Keratinocyte (primary cell): ENCODE measurements around the gene PPP1R7. TPM values are rescaled to one million over a fixed set of nuclear protein-coding genes. Genes with fewer than 3 reads are reported as not detected.
A peak's percentile ranks its signal among the peaks of the same experiment; 100 is the strongest.

Experiments
- DNase-seq: peaks from one replicate; pipeline ENCODE4 v3.0.0-alpha.2; 2011; ENCODE audit warnings: low read depth, missing footprints, low spot score
- FAIRE-seq: peaks from 2 replicates; lab custom pipeline; 2011; peaks lifted over from hg19 to GRCh38; lab: Jason Lieb, UNC
- H2AFZ ChIP-seq: 2 replicates; pipeline ENCODE4 v1.6.0; 2012; ENCODE audit warnings: low read length, control low read depth, inconsistent platforms; ENCODE audit not compliant: control insufficient read depth
- H3K27ac ChIP-seq: 2 replicates; pipeline ENCODE4 v1.5.1; 2011; ENCODE audit warnings: low read length; ENCODE audit not compliant: control insufficient read depth, insufficient read depth
- H3K27me3 ChIP-seq: 3 replicates; pipeline ENCODE4 v1.6.0; 2011; ENCODE audit warnings: low read length; ENCODE audit not compliant: control insufficient read depth, insufficient read depth; ENCODE audit errors: extremely low read depth
- H3K36me3 ChIP-seq, 2 experiments: 2 replicates in 1 of 2; 3 replicates in 1 of 2; pipeline ENCODE4 v1.5.1; 2011; ENCODE audit warnings: low read length in 2 of 2, mild to moderate bottlenecking in 1 of 2; ENCODE audit not compliant: control insufficient read depth in 2 of 2, insufficient read depth in 2 of 2; ENCODE audit errors: extremely low read depth in 1 of 2
- H3K4me1 ChIP-seq: 3 replicates; pipeline ENCODE4 v1.5.1; 2011; ENCODE audit warnings: low read length; ENCODE audit not compliant: control insufficient read depth, insufficient read depth; ENCODE audit errors: extremely low read depth
- H3K4me2 ChIP-seq: 3 replicates; pipeline ENCODE4 v1.6.0; 2011; ENCODE audit warnings: low read depth, low read length; ENCODE audit not compliant: control insufficient read depth, insufficient read depth; ENCODE audit errors: extremely low read depth
- H3K4me3 ChIP-seq, 3 experiments: fragments of 200-600 bp in 1 of 3; sonication (generic) in 1 of 3; 2 replicates in 2 of 3; 3 replicates in 1 of 3; pipeline ENCODE4 v1.5.1; 2011 to 2016; ENCODE audit warnings: low read length in 3 of 3, mild to moderate bottlenecking in 3 of 3, control low read depth in 2 of 3, inconsistent platforms in 1 of 3, low read depth in 1 of 3, mixed read lengths in 1 of 3, mixed run types in 1 of 3, moderate library complexity in 1 of 3; ENCODE audit not compliant: control insufficient read depth in 2 of 3, insufficient read depth in 2 of 3; ENCODE audit errors: extremely low read depth in 1 of 3
- H3K79me2 ChIP-seq: 2 replicates; pipeline ENCODE4 v1.6.0; 2012; ENCODE audit warnings: low read length; ENCODE audit not compliant: control insufficient read depth, insufficient read depth
- H3K9ac ChIP-seq: 3 replicates; pipeline ENCODE4 v1.6.0; 2011; ENCODE audit warnings: low read length; ENCODE audit not compliant: control insufficient read depth, insufficient read depth; ENCODE audit errors: extremely low read depth
- H3K9me1 ChIP-seq: 3 replicates; pipeline ENCODE4 v1.6.0; 2011; ENCODE audit warnings: low read length; ENCODE audit not compliant: control insufficient read depth, insufficient read depth; ENCODE audit errors: extremely low read depth
- H3K9me3 ChIP-seq: 2 replicates; pipeline ENCODE4 v1.5.1; 2012; ENCODE audit warnings: low read depth, low read length; ENCODE audit not compliant: control insufficient read depth
- H4K20me1 ChIP-seq: 3 replicates; pipeline ENCODE4 v1.6.0; 2011; ENCODE audit warnings: low read length; ENCODE audit not compliant: control insufficient read depth, insufficient read depth; ENCODE audit errors: extremely low read depth
- EZH2 ChIP-seq: IDR thresholded peaks from one replicate; pipeline ENCODE4 v1.6.1; 2012; ENCODE audit warnings: inconsistent platforms, mild to moderate bottlenecking, low read length, moderate library complexity
- dilution Hi-C: fragments of 300-500 bp; cut with MboI; formaldehyde crosslinking; loops from one replicate; pipeline ENCODE4 v1.7.0; 2020; ENCODE audit warnings: low sequenced_read_pairs; ENCODE audit not compliant: extremely low pct_ligation_motif_present
- polyA plus RNA-seq, 5 experiments: library from polyadenylated mRNA; depleted of rRNA in 3 of 5; stranded (reverse) in 3 of 5; stranded (forward) in 1 of 5; unstranded in 1 of 5; fragments of >200 nt; gene quantifications; 1 replicate in 1 of 5; 2 replicates in 3 of 5; 3 replicates in 1 of 5; pipeline versions ENCODE4 v1.2.1 to v1.2.3, GENCODE V29; 2011 to 2012; ENCODE audit warnings: missing spikeins in 2 of 5, low read depth in 1 of 5, low replicate concordance in 1 of 5
- TF ChIP-seq, protein P1 (sequence below), 3 experiments: IDR thresholded peaks in 1 of 3; conservative IDR thresholded peaks in 1 of 3; optimal IDR thresholded peaks in 1 of 3; 2 replicates in 2 of 3; 3 replicates in 1 of 3; pipeline versions ENCODE3 to v1.5.1; 2011; ENCODE audit warnings: low read length in 3 of 3, mild to moderate bottlenecking in 3 of 3, moderate library complexity in 2 of 3, control low read depth in 1 of 3, inconsistent platforms in 1 of 3; ENCODE audit not compliant: insufficient read depth in 2 of 3; ENCODE audit errors: extremely low read depth in 1 of 3

Gene PPP1R7
- polyA plus RNA-seq, 1 donor (not counting 4 experiments of a cell fraction or from before 2014, with no cell fraction given): 84.9 TPM

DNA sequence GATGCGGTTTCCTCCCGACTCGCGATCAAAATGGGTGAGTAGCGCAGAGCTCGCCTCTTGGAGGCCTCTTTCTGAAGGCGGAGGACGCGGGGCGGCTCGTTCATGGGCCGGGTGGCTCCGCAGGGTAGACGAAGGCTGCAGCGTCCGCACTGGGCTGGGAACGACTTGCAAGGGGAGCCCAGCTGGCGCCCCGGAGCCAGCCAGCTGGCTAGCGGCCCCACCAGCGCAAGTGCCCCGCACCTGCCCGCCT lies 667 bp upstream of the PPP1R7 start:
- H3K27ac ChIP-seq: peak overlapping the region; percentile 36
- H4K20me1 ChIP-seq: no peaks in the 10 kb centered on the region
- dilution Hi-C loops: no loop called here
- FAIRE-seq (no peak), DNase-seq (no peak)
- TF ChIP-seq, protein P1, sequence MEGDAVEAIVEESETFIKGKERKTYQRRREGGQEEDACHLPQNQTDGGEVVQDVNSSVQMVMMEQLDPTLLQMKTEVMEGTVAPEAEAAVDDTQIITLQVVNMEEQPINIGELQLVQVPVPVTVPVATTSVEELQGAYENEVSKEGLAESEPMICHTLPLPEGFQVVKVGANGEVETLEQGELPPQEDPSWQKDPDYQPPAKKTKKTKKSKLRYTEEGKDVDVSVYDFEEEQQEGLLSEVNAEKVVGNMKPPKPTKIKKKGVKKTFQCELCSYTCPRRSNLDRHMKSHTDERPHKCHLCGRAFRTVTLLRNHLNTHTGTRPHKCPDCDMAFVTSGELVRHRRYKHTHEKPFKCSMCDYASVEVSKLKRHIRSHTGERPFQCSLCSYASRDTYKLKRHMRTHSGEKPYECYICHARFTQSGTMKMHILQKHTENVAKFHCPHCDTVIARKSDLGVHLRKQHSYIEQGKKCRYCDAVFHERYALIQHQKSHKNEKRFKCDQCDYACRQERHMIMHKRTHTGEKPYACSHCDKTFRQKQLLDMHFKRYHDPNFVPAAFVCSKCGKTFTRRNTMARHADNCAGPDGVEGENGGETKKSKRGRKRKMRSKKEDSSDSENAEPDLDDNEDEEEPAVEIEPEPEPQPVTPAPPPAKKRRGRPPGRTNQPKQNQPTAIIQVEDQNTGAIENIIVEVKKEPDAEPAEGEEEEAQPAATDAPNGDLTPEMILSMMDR (optimal IDR thresholded peaks at IDR 0.05 in 1 of 3, IDR thresholded peaks at IDR 0.05 in 1 of 3, conservative IDR thresholded peaks at IDR 0.05 in 1 of 3; ENCODE audit: extremely low read depth in 1 of 3, insufficient read depth in 2 of 3, low read length in 3 of 3): no peak
- no peak for TF ChIP-seq EZH2
- H3K4me1 ChIP-seq: peaks cover 16% of the 10 kb centered on the region
- peaks cover 19% of the 10 kb centered on the region for H3K79me2 ChIP-seq
- H3K9me1 ChIP-seq: no peaks in the 10 kb centered on the region
- H3K9me3 ChIP-seq: no peaks in the 10 kb centered on the region
- peak overlapping the region; percentile 84 for H3K9ac ChIP-seq
- H3K4me3 ChIP-seq: peak overlapping the region; percentile 78 to 88 (median 81)
- no peaks in the 10 kb centered on the region for H3K27me3 ChIP-seq
- peaks cover 0 to 5% of the 10 kb centered on the region in 2 experiments for H3K36me3 ChIP-seq
- peak overlapping the region; percentile 100 for H2AFZ ChIP-seq
- peak overlapping the region; percentile 85 for H3K4me2 ChIP-seq

DNA sequence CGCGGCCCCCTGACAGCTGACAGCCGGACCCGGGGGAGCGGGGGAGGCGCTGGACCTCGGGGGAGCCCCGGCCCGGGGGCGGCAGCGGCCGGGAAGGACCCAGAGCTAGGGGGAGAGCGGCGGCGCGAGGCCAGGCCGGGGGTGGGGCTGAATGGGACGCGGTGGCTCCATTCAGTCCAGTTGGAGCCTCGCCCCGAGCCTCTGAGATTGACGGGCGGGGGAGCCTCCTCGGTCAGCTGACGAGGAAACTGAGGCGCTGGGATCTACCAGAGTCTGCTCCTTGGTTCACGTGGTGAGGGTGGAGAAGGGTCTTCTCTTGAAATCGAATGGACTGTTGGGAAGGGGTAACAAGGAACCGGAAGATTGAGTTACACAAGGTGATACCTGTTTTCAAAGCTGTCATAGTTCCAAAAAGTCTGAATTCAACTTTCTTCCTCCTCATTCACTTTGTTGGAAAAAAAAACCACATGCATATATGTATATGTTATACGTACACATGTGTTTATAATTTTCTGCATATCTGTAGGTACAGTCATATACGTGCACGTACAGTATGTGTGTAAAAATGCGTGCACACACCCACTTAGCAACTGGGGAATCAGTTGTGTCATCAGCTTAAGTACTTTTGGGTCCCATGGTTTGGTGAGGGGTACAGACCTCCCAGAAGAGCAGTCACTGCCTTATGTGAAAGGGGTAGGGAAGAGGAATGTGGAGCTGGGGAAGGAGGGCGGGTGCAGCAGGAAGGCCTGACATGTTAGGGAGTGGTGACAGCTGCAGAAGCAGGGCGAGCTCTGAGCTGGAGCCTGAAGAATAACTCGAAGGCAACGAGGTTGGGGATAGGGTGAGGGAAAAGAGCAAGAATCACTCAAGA lies 628 bp downstream of the PPP1R7 start:
- Histone ChIP-seq H3K4me3 (peak overlapping the region; percentile 78 to 88 (median 81)), H2AFZ (peak overlapping the region; percentile 71), H3K27ac (peak overlapping the region; percentile 76), H3K36me3 (peaks cover 6% of the 10 kb centered on the region in 2 experiments), H3K4me1 (peaks cover 16% of the 10 kb centered on the region), H4K20me1 (no peaks in the 10 kb centered on the region), H3K9me1 (no peaks in the 10 kb centered on the region), H3K79me2 (peaks cover 19% of the 10 kb centered on the region), H3K27me3 (no peaks in the 10 kb centered on the region), H3K9me3 (no peaks in the 10 kb centered on the region), H3K9ac (peak overlapping the region; percentile 84), H3K4me2 (peak overlapping the region; percentile 84)
- TF ChIP-seq, protein P1 (optimal IDR thresholded peaks at IDR 0.05 in 1 of 3, IDR thresholded peaks at IDR 0.05 in 1 of 3, conservative IDR thresholded peaks at IDR 0.05 in 1 of 3; ENCODE audit: extremely low read depth in 1 of 3, insufficient read depth in 2 of 3, low read length in 3 of 3): no peak
- TF ChIP-seq EZH2: no peak
- no peak for DNase-seq
- dilution Hi-C loops: no loop called here
- FAIRE-seq: no peak
